HepG2 (cell line): ENCODE results near the gene BAHCC1. TPM values are rescaled to one million over a fixed set of nuclear protein-coding genes. Genes with fewer than 3 reads are reported as not detected.

Experiments used
- FOSL2 ChIP-seq: sonication (generic); formaldehyde crosslinking; IDR thresholded peaks from 2 replicates; pipeline ENCODE4 v1.4.0; 2020; ENCODE audit warnings: missing genetic modification reagents
- FOXA1 ChIP-seq, 2 experiments: fragments of 450-650 bp in 1 of 2; sonication (generic) in 1 of 2; formaldehyde crosslinking in 1 of 2; IDR thresholded peaks; 2 replicates each; pipeline versions ENCODE4 v1.4.0 to v1.6.1; 2016 to 2020; ENCODE audit warnings: missing genetic modification reagents in 1 of 2
- HMGA1 ChIP-seq: sonication (generic); formaldehyde crosslinking; conservative IDR thresholded peaks from 2 replicates; pipeline ENCODE4 v1.4.0; 2020; ENCODE audit warnings: missing genetic modification reagents
- HNF4G ChIP-seq, 2 experiments: sonication (generic) in 1 of 2; formaldehyde crosslinking in 1 of 2; IDR thresholded peaks; 2 replicates each; pipeline versions ENCODE4 v1.4.0 to v1.6.1; 2011 to 2020; ENCODE audit warnings: borderline replicate concordance in 2 of 2, low read depth in 2 of 2, mild to moderate bottlenecking in 2 of 2, low read length in 1 of 2, missing genetic modification reagents in 1 of 2, moderate library complexity in 1 of 2
- HOXD1 ChIP-seq: sonication (generic); formaldehyde crosslinking; IDR thresholded peaks from 2 replicates; pipeline ENCODE4 v1.5.0; 2020; ENCODE audit warnings: missing genetic modification reagents
- KDM4B ChIP-seq: sonication (generic); formaldehyde crosslinking; IDR thresholded peaks from 2 replicates; pipeline ENCODE4 v1.4.0; 2020; ENCODE audit warnings: missing genetic modification reagents
- MIXL1 ChIP-seq: IDR thresholded peaks from 2 replicates; pipeline ENCODE4 v1.6.1; 2016
- MTA3 ChIP-seq: sonication (generic); formaldehyde crosslinking; IDR thresholded peaks from 2 replicates; pipeline ENCODE4 v1.4.0; 2020; ENCODE audit warnings: missing genetic modification reagents
- MTF1 ChIP-seq: sonication (generic); formaldehyde crosslinking; IDR thresholded peaks from 2 replicates; pipeline ENCODE4 v1.5.0; 2020; ENCODE audit warnings: missing genetic modification reagents
- ONECUT2 ChIP-seq: sonication (generic); formaldehyde crosslinking; IDR thresholded peaks from 2 replicates; pipeline ENCODE4 v1.4.0; 2020; ENCODE audit warnings: missing genetic modification reagents
- PHF8 ChIP-seq: sonication (generic); formaldehyde crosslinking; IDR thresholded peaks from 2 replicates; pipeline ENCODE4 v1.5.0; 2020; ENCODE audit warnings: missing genetic modification reagents
- POLR2AphosphoS2 ChIP-seq: IDR thresholded peaks from 2 replicates; pipeline ENCODE4 v1.6.1; 2011; ENCODE audit warnings: low read depth, low read length, improper control_type of control experiment
- RBM39 ChIP-seq: fragments of 200-400 bp; formaldehyde crosslinking; IDR thresholded peaks from one replicate; pipeline ENCODE4 v1.6.1; 2018; ENCODE audit warnings: antibody characterized with exemption, mild to moderate bottlenecking, low read depth, low read length; ENCODE audit not compliant: poor library complexity, severe bottlenecking
- RXRB ChIP-seq: IDR thresholded peaks from 2 replicates; pipeline ENCODE4 v1.6.1; 2016; ENCODE audit warnings: borderline replicate concordance, missing genetic modification reagents, missing compliant biosample characterization
- SIN3A ChIP-seq: IDR thresholded peaks from 2 replicates; pipeline ENCODE4 v1.6.1; 2011; ENCODE audit warnings: low read depth, mild to moderate bottlenecking, control low read depth, low read length, borderline replicate concordance
- SIX4 ChIP-seq: sonication (generic); formaldehyde crosslinking; IDR thresholded peaks from 2 replicates; pipeline ENCODE4 v1.4.0; 2020; ENCODE audit warnings: missing genetic modification reagents
- TFAP4 ChIP-seq: sonication (generic); IDR thresholded peaks from 2 replicates; pipeline ENCODE4 v1.6.1; 2016; ENCODE audit warnings: low read depth, borderline replicate concordance
- TIGD3 ChIP-seq: sonication (generic); formaldehyde crosslinking; IDR thresholded peaks from 2 replicates; pipeline ENCODE4 v1.5.1; 2020; ENCODE audit warnings: mild to moderate bottlenecking, missing genetic modification reagents, borderline replicate concordance
- ZBTB1 ChIP-seq: sonication (generic); formaldehyde crosslinking; IDR thresholded peaks from 2 replicates; pipeline ENCODE4 v1.4.0; 2020; ENCODE audit warnings: missing genetic modification reagents, borderline replicate concordance
- ZFAT ChIP-seq: sonication (generic); formaldehyde crosslinking; conservative IDR thresholded peaks from 2 replicates; pipeline ENCODE4 v1.8.1; 2023; ENCODE audit warnings: missing genetic modification reagents, inconsistent platforms
- ZFP36L2 ChIP-seq: sonication (generic); formaldehyde crosslinking; IDR thresholded peaks from 2 replicates; pipeline ENCODE4 v1.4.0; 2020; ENCODE audit warnings: missing genetic modification reagents
- ZFP37 ChIP-seq: sonication (generic); formaldehyde crosslinking; IDR thresholded peaks from 2 replicates; pipeline ENCODE4 v1.4.0; 2020; ENCODE audit warnings: missing genetic modification reagents, borderline replicate concordance
- ZNF180 ChIP-seq: sonication (generic); formaldehyde crosslinking; IDR thresholded peaks from 2 replicates; pipeline ENCODE4 v1.4.0; 2020; ENCODE audit warnings: low read depth, missing genetic modification reagents, borderline replicate concordance
- ZNF343 ChIP-seq: sonication (generic); formaldehyde crosslinking; IDR thresholded peaks from 2 replicates; pipeline ENCODE4 v1.4.0; 2020; ENCODE audit warnings: mild to moderate bottlenecking, missing genetic modification reagents
- ZNF589 ChIP-seq: sonication (generic); formaldehyde crosslinking; conservative IDR thresholded peaks from 2 replicates; pipeline ENCODE4 v1.8.0; 2022; ENCODE audit warnings: mild to moderate bottlenecking, moderate library complexity, missing genetic modification reagents
- ZNF598 ChIP-seq: sonication (generic); formaldehyde crosslinking; IDR thresholded peaks from 2 replicates; pipeline ENCODE4 v1.5.1; 2020; ENCODE audit warnings: mild to moderate bottlenecking, missing genetic modification reagents, borderline replicate concordance
- ZNF672 ChIP-seq: sonication (generic); formaldehyde crosslinking; IDR thresholded peaks from 2 replicates; pipeline ENCODE4 v1.8.1; 2022; ENCODE audit warnings: missing genetic modification reagents
- ZNF782 ChIP-seq: sonication (generic); formaldehyde crosslinking; IDR thresholded peaks from 2 replicates; pipeline ENCODE4 v1.4.0; 2020; ENCODE audit warnings: missing genetic modification reagents, mild to moderate bottlenecking, borderline replicate concordance
- ZSCAN20 ChIP-seq: sonication (generic); formaldehyde crosslinking; IDR thresholded peaks from 2 replicates; pipeline ENCODE4 v1.4.0; 2020; ENCODE audit warnings: missing genetic modification reagents, mild to moderate bottlenecking, borderline replicate concordance
- polyA plus RNA-seq, 8 experiments: library from polyadenylated mRNA; depleted of rRNA in 3 of 8; stranded (reverse) in 7 of 8; unstranded in 1 of 8; fragments of >200 nt; fragmentation: Illumina TruSeq in 4 of 8; extraction: Trizol in 4 of 8; gene quantifications; 2 replicates each; pipeline versions ENCODE4 v1.2.1 to v1.2.3, GENCODE V29; 2011 to 2016; ENCODE audit warnings: low read depth in 4 of 8, missing spikeins in 1 of 8, mixed read lengths in 1 of 8; ENCODE audit not compliant: insufficient read depth in 1 of 8
- total RNA-seq, 5 experiments: library from RNA; depleted of rRNA; stranded (reverse); fragments of >200 nt; fragmentation: Illumina TruSeq; extraction: Trizol; gene quantifications; 2 replicates each; pipeline ENCODE4 v1.2.3, GENCODE V29; 2016; ENCODE audit warnings: low read depth in 1 of 5

Gene BAHCC1
- total and polyA plus RNA-seq, 2 of the 13 experiments (the other 11 are each of a cell fraction or from before 2014, with no cell fraction given): 1.4 to 1.7 TPM

- no peak for TF ChIP-seq MTA3
- no peak for TF ChIP-seq ZNF672 (CRISPR knock-in tag)
- peak; percentile 58 for TF ChIP-seq RBM39
- TF ChIP-seq MIXL1 (CRISPR knock-in tag): no peak
- TF ChIP-seq RXRB (CRISPR knock-in tag): peak; percentile 56; the same call in 1 of the 2 replicates
- peak; percentile 68; the same call in 1 of the 2 replicates for TF ChIP-seq ZSCAN20
- TF ChIP-seq ZNF589 (CRISPR knock-in tag): no peak
- no peak for TF ChIP-seq HOXD1 (CRISPR knock-in tag)
- TF ChIP-seq ZNF343 (CRISPR knock-in tag): peak; percentile 62
- no peak for TF ChIP-seq KDM4B (CRISPR knock-in tag)
- TF ChIP-seq ZBTB1 (CRISPR knock-in tag): no peak
- no peak for TF ChIP-seq ZFP36L2 (CRISPR knock-in tag)
- no peak for TF ChIP-seq SIX4
- no peak for TF ChIP-seq POLR2AphosphoS2
- TF ChIP-seq FOSL2 (CRISPR knock-in tag): no peak; the same call in 1 of the 2 replicates
- no peak for TF ChIP-seq FOXA1 (IDR thresholded peaks at IDR 0.05)
- no peak for TF ChIP-seq FOXA1 (CRISPR knock-in tag; IDR thresholded peaks at IDR 0.05)
- TF ChIP-seq ZNF598 (CRISPR knock-in tag): peak; percentile 58; the same call in 1 of the 2 replicates
- no peak for TF ChIP-seq ZFP37 (CRISPR knock-in tag)
- no peak for TF ChIP-seq ONECUT2 (CRISPR knock-in tag)
- no peak for TF ChIP-seq TIGD3
- TF ChIP-seq MTF1: no peak
- peak; percentile 47; the same call in 1 of the 2 replicates for TF ChIP-seq PHF8 (CRISPR knock-in tag)
- no peak for TF ChIP-seq ZFAT (CRISPR knock-in tag)
- TF ChIP-seq HNF4G (IDR thresholded peaks at IDR 0.05; ENCODE audit: borderline replicate concordance, low read depth, low read length): peak; percentile 24; the same call in 1 of the 2 replicates
- TF ChIP-seq HNF4G (CRISPR knock-in tag; IDR thresholded peaks at IDR 0.05; ENCODE audit: borderline replicate concordance, low read depth): no peak; the same call in 1 of the 2 replicates
- TF ChIP-seq ZNF180 (CRISPR knock-in tag): no peak
- peak; percentile 34; the same call in 1 of the 2 replicates for TF ChIP-seq TFAP4
- TF ChIP-seq SIN3A: no peak
- TF ChIP-seq ZNF782 (CRISPR knock-in tag): no peak
- no peak for TF ChIP-seq HMGA1 (CRISPR knock-in tag)
Observed at GRCh38 chr17:81484195-81484979, 89.1 kb downstream of the BAHCC1 start (continued).
